OCI-LY7 (cell line): ENCODE measurements around the gene PCSK7.

Experiments used
- EZH2phosphoT487 ChIP-seq: fragments of 200-600 bp; sonication (generic); IDR thresholded peaks from 2 replicates; pipeline ENCODE4 v1.6.1; 2018; ENCODE audit warnings: low read depth, borderline replicate concordance, mild to moderate bottlenecking, mixed run types, antibody characterized with exemption, low read length, moderate library complexity, mixed read lengths
- TF ChIP-seq, protein P1 (sequence below): fragments of 200-600 bp; sonication (generic); conservative IDR thresholded peaks from 2 replicates; pipeline ENCODE4 v1.5.1; 2014; ENCODE audit warnings: mild to moderate bottlenecking, antibody characterized with exemption, low read length, moderate library complexity, mixed read lengths

DNA sequence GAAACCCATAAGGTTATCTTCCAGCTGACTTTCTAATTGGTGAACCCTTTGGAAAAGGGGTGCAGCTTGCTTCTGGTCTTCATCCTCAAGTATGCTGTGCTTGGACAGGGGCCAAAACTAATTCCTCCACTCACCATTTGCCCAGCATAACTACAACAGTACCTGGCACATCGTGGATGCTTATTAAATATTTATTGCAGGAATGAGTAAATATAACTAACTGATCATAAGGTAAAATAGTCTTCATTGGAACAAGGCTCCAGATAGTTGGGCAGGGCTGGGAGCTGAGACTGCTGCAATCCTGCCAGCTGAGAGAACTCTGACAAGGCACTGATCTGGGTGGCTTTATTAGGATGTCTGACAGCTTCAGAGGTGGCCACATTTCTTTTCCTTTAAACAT is 55.7 kb downstream of the PCSK7 start:
- TF ChIP-seq, protein P1, sequence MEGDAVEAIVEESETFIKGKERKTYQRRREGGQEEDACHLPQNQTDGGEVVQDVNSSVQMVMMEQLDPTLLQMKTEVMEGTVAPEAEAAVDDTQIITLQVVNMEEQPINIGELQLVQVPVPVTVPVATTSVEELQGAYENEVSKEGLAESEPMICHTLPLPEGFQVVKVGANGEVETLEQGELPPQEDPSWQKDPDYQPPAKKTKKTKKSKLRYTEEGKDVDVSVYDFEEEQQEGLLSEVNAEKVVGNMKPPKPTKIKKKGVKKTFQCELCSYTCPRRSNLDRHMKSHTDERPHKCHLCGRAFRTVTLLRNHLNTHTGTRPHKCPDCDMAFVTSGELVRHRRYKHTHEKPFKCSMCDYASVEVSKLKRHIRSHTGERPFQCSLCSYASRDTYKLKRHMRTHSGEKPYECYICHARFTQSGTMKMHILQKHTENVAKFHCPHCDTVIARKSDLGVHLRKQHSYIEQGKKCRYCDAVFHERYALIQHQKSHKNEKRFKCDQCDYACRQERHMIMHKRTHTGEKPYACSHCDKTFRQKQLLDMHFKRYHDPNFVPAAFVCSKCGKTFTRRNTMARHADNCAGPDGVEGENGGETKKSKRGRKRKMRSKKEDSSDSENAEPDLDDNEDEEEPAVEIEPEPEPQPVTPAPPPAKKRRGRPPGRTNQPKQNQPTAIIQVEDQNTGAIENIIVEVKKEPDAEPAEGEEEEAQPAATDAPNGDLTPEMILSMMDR: no peak
- TF ChIP-seq EZH2phosphoT487: no peak
